ENCODE measurements around the gene OSBP2.

OSBP2 gene

GRCh38 chr22:30868663-30869385, 174.2 kb downstream of the OSBP2 start:
- no peak for DNase-seq (ENCODE audit: low read depth)

GRCh38 chr22:30869667-30870395, 175.2 kb downstream of the OSBP2 start:
- DNase-seq (ENCODE audit: low read depth): no peak

GRCh38 chr22:30870451-30871345, 176.0 kb downstream of the OSBP2 start:
- DNase-seq (ENCODE audit: low read depth): no peak

- no peak for DNase-seq (ENCODE audit: low read depth)
Measured at GRCh38 chr22:30871391-30872284, 177.0 kb downstream of the OSBP2 start.

GRCh38 chr22:30872285-30873041, 177.8 kb downstream of the OSBP2 start:
- DNase-seq (ENCODE audit: low read depth): no peak

- DNase-seq (ENCODE audit: low read depth): no peak
Measured at GRCh38 chr22:30873086-30873650, 178.5 kb downstream of the OSBP2 start.

GRCh38 chr22:30873661-30874060, 179.0 kb downstream of the OSBP2 start:
- DNase-seq (ENCODE audit: low read depth): no peak

GRCh38 chr22:30874431-30875370, 180.0 kb downstream of the OSBP2 start:
- no peak for DNase-seq (ENCODE audit: low read depth)

- no peak for DNase-seq (ENCODE audit: low read depth)
Measured at GRCh38 chr22:30875481-30876215, 181.0 kb downstream of the OSBP2 start.

- no peak for DNase-seq (ENCODE audit: low read depth)
Measured at GRCh38 chr22:30876221-30876751, 181.6 kb downstream of the OSBP2 start.

GRCh38 chr22:30876915-30877553, 182.4 kb downstream of the OSBP2 start:
- no peak for DNase-seq (ENCODE audit: low read depth)

GRCh38 chr22:30877662-30878515, 183.2 kb downstream of the OSBP2 start:
- DNase-seq (ENCODE audit: low read depth): no peak

GRCh38 chr22:30878516-30879414, 184.1 kb downstream of the OSBP2 start:
- no peak for DNase-seq (ENCODE audit: low read depth)

- DNase-seq (ENCODE audit: low read depth): no peak
Measured at GRCh38 chr22:30879415-30879797, 184.7 kb downstream of the OSBP2 start.

GRCh38 chr22:30880181-30880601, 185.5 kb downstream of the OSBP2 start:
- no peak for DNase-seq (ENCODE audit: low read depth)

- DNase-seq (ENCODE audit: low read depth): no peak
Measured at GRCh38 chr22:30880847-30881246, 186.2 kb downstream of the OSBP2 start.
